ENCODE measurements around the gene PLEKHA5.

Gene PLEKHA5

GRCh38 chr12:19130224-19131024 lies 891 bp downstream of the PLEKHA5 start:
- FAIRE-seq, result no peak

- FAIRE-seq, result peak; percentile 60
Measured at GRCh38 chr12:19131025-19131444, 1.5 kb downstream of the PLEKHA5 start.

GRCh38 chr12:19138551-19138950 lies 9.0 kb downstream of the PLEKHA5 start:
- FAIRE-seq, result no peak

- FAIRE-seq, result no peak
Measured at GRCh38 chr12:19138956-19139355, 9.4 kb downstream of the PLEKHA5 start.

- no peak for FAIRE-seq
Measured at GRCh38 chr12:19139615-19140194, 10.2 kb downstream of the PLEKHA5 start.

- no peak for FAIRE-seq
Measured at GRCh38 chr12:19140381-19141236, 11.1 kb downstream of the PLEKHA5 start.

GRCh38 chr12:19142499-19142898 lies 13.0 kb downstream of the PLEKHA5 start:
- peak; percentile 65 for FAIRE-seq

- FAIRE-seq, result no peak
Measured at GRCh38 chr12:19144287-19144686, 14.8 kb downstream of the PLEKHA5 start.

- no peak for FAIRE-seq
Measured at GRCh38 chr12:19144985-19145384, 15.5 kb downstream of the PLEKHA5 start.

- no peak for FAIRE-seq
Measured at GRCh38 chr12:19148860-19149259, 19.3 kb downstream of the PLEKHA5 start.

GRCh38 chr12:19150273-19150900 lies 20.9 kb downstream of the PLEKHA5 start:
- FAIRE-seq, result no peak

GRCh38 chr12:19151298-19151697 lies 21.8 kb downstream of the PLEKHA5 start:
- no peak for FAIRE-seq

- FAIRE-seq, result no peak
Measured at GRCh38 chr12:19153396-19153795, 23.9 kb downstream of the PLEKHA5 start.

GRCh38 chr12:19154686-19155085 lies 25.2 kb downstream of the PLEKHA5 start:
- FAIRE-seq, result no peak

- FAIRE-seq, result peak; percentile 86
Measured at GRCh38 chr12:19155981-19156734, 26.6 kb downstream of the PLEKHA5 start.

- FAIRE-seq, result peak; percentile 97
Measured at GRCh38 chr12:19158923-19159322, 29.4 kb downstream of the PLEKHA5 start.

GRCh38 chr12:19161216-19161615 lies 31.7 kb downstream of the PLEKHA5 start:
- FAIRE-seq, result no peak

GRCh38 chr12:19165451-19165850 lies 35.9 kb downstream of the PLEKHA5 start:
- FAIRE-seq, result no peak

- FAIRE-seq, result no peak
Measured at GRCh38 chr12:19166387-19166786, 36.9 kb downstream of the PLEKHA5 start.

GRCh38 chr12:19166956-19167355 lies 37.4 kb downstream of the PLEKHA5 start:
- FAIRE-seq, result no peak

- no peak for FAIRE-seq
Measured at GRCh38 chr12:19167708-19168107, 38.2 kb downstream of the PLEKHA5 start.

- FAIRE-seq, result no peak
Measured at GRCh38 chr12:19168644-19169043, 39.1 kb downstream of the PLEKHA5 start.

Measured in endometrium (tissue), 2 donors.